Activated CD4-positive, alpha-beta T cell treated with anti-CD3 and anti-CD28 coated beads, Interleukin-2, amount 50 U/mL, for 48 hours (primary cell): Measurements from ENCODE around the gene MTREX.

Experiments used
- DNase-seq, 2 experiments: peaks; one replicate each; pipeline ENCODE4 v3.0.0-alpha.2; 2020

Gene MTREX

GRCh38 chr5:55437452-55437851, 129.7 kb downstream of the MTREX start:
- DNase-seq: no peak

- DNase-seq: no peak
Measured at GRCh38 chr5:55437859-55438206, 130.0 kb downstream of the MTREX start.

- no peak for DNase-seq
Measured at GRCh38 chr5:55438998-55439397, 131.2 kb downstream of the MTREX start.

GRCh38 chr5:55440188-55440646, 132.4 kb downstream of the MTREX start:
- peak; percentile 23 to 41 for DNase-seq

- DNase-seq: no peak
Measured at GRCh38 chr5:55441107-55441771, 133.4 kb downstream of the MTREX start.

- no peak for DNase-seq
Measured at GRCh38 chr5:55441954-55442353, 134.2 kb downstream of the MTREX start.

- DNase-seq: no peak
Measured at GRCh38 chr5:55445791-55446190, 138.0 kb downstream of the MTREX start.

- no peak for DNase-seq
Measured at GRCh38 chr5:55446640-55447351, 139.0 kb downstream of the MTREX start.

- no peak for DNase-seq
Measured at GRCh38 chr5:55450050-55450765, 142.4 kb downstream of the MTREX start.

- DNase-seq: no peak
Measured at GRCh38 chr5:55451976-55452375, 144.2 kb downstream of the MTREX start.

- DNase-seq: no peak
Measured at GRCh38 chr5:55453211-55453610, 145.4 kb downstream of the MTREX start.

GRCh38 chr5:55454282-55454681, 146.5 kb downstream of the MTREX start:
- no peak for DNase-seq

GRCh38 chr5:55456216-55456895, 148.6 kb downstream of the MTREX start:
- DNase-seq: no peak

GRCh38 chr5:55459572-55459971, 151.8 kb downstream of the MTREX start:
- DNase-seq: no peak

GRCh38 chr5:55463613-55464012, 155.8 kb downstream of the MTREX start:
- DNase-seq: no peak

GRCh38 chr5:55467862-55468551, 160.2 kb downstream of the MTREX start:
- no peak for DNase-seq

- DNase-seq: no peak
Measured at GRCh38 chr5:55469839-55470238, 162.1 kb downstream of the MTREX start.

- no peak for DNase-seq
Measured at GRCh38 chr5:55470282-55470681, 162.5 kb downstream of the MTREX start.

GRCh38 chr5:55471468-55471867, 163.7 kb downstream of the MTREX start:
- DNase-seq: no peak

GRCh38 chr5:55472642-55473041, 164.9 kb downstream of the MTREX start:
- no peak for DNase-seq
